GM10248 (cell line): ENCODE data around the gene TTLL7.

Experiments used
- CTCF ChIA-PET: fragments of 300-600 bp; sonication (Branson Sonifier 250); formaldehyde crosslinking; extraction: SDS; loops from one replicate; lab custom pipeline; 2021; ENCODE audit warnings: antibody characterized with exemption; lab: Yijun Ruan, JAX
- POLR2A ChIA-PET: fragments of 350-650 bp; sonication (Branson Sonifier 250); formaldehyde crosslinking; extraction: SDS; loops from one replicate; lab custom pipeline; 2020; ENCODE audit warnings: antibody characterized with exemption; lab: Yijun Ruan, JAX
- DNase-seq: peaks from one replicate; pipeline ENCODE4 v3.0.0; 2012; ENCODE audit errors: extremely low spot score
- CTCF ChIP-seq: IDR thresholded peaks from 2 replicates; pipeline ENCODE4 v1.5.1; 2012; ENCODE audit warnings: mild to moderate bottlenecking, low read depth; ENCODE audit errors: extremely low read depth, missing control alignments, control extremely low read depth

Gene TTLL7

GRCh38 chr1:83999316-83999819 is 436 bp upstream of the TTLL7 start:
- POLR2A ChIA-PET, result no interaction called here
- peak; percentile 75 for DNase-seq
- CTCF ChIA-PET, result interaction anchor here (1.0 to 1.2 kb wide), 2 partner anchors 9 to 145 kb away, joined by 3 to 4 read pairs; partner anchors contain the start of gene PRKACB
- no peak for TF ChIP-seq CTCF

GRCh38 chr1:83998205-83998497 is 781 bp downstream of the TTLL7 start:
- POLR2A ChIA-PET, result no interaction called here
- DNase-seq, result no peak
- TF ChIP-seq CTCF, result no peak
- CTCF ChIA-PET, result interaction anchor here (1.2 kb wide), 1 partner anchor 147 kb away, joined by 4 read pairs; the partner anchor contains the start of gene PRKACB

GRCh38 chr1:83997631-83998030 is 1.3 kb downstream of the TTLL7 start:
- CTCF ChIA-PET, result no interaction called here
- TF ChIP-seq CTCF, result no peak
- POLR2A ChIA-PET, result no interaction called here
- no peak for DNase-seq

GRCh38 chr1:83996621-83997020 is 2.3 kb downstream of the TTLL7 start:
- POLR2A ChIA-PET, result no interaction called here
- no peak for TF ChIP-seq CTCF

GRCh38 chr1:83996191-83996590 is 2.7 kb downstream of the TTLL7 start:
- ChIA-PET CTCF (no interaction called here), POLR2A (no interaction called here)
- TF ChIP-seq CTCF, result no peak
- no peak for DNase-seq

More at GRCh38 chr1:83996621-83997020, 2.3 kb downstream of the TTLL7 start:
- no peak for DNase-seq
- CTCF ChIA-PET, result no interaction called here

- ChIA-PET CTCF (no interaction called here), POLR2A (no interaction called here)
- no peak for DNase-seq
- no peak for TF ChIP-seq CTCF
Measured at GRCh38 chr1:83995649-83996048, 3.3 kb downstream of the TTLL7 start.
